Measurements from ENCODE around the gene PANX2.

- TF ChIP-seq CTCF (IDR thresholded peaks at IDR 0.05) (no peak), EP300 (IDR thresholded peaks at IDR 0.05) (no peak)
Observed at GRCh38 chr22:50175921-50176849, 5.7 kb downstream of the PANX2 start.

Measured in sigmoid colon (tissue), 4 donors.